ENCODE measurements around the gene UBE2G1. TPM values are rescaled to one million over a fixed set of nuclear protein-coding genes. Genes with fewer than 3 reads are reported as not detected.

UBE2G1 gene
- total and polyA plus RNA-seq, 11 donors = 19.4 to 125 (median 94.7) TPM

DNA sequence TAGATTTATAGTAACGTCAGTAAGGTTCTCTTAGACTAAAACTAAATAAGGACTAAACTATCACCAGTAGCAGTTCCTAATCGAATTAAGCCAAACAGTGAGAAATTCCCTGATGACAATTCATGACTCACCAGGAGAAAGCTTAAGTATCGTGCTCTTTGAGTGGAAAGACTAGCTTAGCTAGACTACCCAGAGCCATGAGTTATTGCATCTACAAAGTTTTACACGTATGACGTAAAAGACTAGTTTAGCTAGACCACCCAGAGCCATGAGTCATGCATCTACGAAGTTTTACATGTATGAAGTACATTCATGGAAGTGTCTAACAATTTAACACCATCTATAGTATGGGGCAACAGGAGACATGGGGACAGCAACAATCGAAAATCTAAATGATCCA is 36.6 kb downstream of the UBE2G1 start:
- no peak overlapping the region for H3K4me3 ChIP-seq
- no peak for TF ChIP-seq POLR2A (IDR thresholded peaks at IDR 0.05)
- TF ChIP-seq, protein P1, sequence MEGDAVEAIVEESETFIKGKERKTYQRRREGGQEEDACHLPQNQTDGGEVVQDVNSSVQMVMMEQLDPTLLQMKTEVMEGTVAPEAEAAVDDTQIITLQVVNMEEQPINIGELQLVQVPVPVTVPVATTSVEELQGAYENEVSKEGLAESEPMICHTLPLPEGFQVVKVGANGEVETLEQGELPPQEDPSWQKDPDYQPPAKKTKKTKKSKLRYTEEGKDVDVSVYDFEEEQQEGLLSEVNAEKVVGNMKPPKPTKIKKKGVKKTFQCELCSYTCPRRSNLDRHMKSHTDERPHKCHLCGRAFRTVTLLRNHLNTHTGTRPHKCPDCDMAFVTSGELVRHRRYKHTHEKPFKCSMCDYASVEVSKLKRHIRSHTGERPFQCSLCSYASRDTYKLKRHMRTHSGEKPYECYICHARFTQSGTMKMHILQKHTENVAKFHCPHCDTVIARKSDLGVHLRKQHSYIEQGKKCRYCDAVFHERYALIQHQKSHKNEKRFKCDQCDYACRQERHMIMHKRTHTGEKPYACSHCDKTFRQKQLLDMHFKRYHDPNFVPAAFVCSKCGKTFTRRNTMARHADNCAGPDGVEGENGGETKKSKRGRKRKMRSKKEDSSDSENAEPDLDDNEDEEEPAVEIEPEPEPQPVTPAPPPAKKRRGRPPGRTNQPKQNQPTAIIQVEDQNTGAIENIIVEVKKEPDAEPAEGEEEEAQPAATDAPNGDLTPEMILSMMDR (IDR thresholded peaks at IDR 0.05) = no peak
- peaks cover 0 to 51% (median 26%) of the 10 kb centered on the region in 12 donors for H3K4me1 ChIP-seq
- ATAC-seq (peak in 1 of 4 donors; percentile 13), DNase-seq (no peak)
- H3K27me3 ChIP-seq = no peaks in the 10 kb centered on the region
- intact Hi-C loops (cut with DNase I) = loop anchor here in 1 of 10 donors (5.0 kb wide), 1 partner anchor 32 kb away; no protein-coding TSS in a partner anchor
- peaks cover 0 to 12% (median 0%) of the 10 kb centered on the region in 12 donors for H3K9me3 ChIP-seq
- WGBS, 4 donors = 66 to 80% (median 76%) methylated on average over 7 of the region's 7 CpGs
- no peaks in the 10 kb centered on the region for H3K36me3 ChIP-seq
- no peak overlapping the region for H3K27ac ChIP-seq

DNA sequence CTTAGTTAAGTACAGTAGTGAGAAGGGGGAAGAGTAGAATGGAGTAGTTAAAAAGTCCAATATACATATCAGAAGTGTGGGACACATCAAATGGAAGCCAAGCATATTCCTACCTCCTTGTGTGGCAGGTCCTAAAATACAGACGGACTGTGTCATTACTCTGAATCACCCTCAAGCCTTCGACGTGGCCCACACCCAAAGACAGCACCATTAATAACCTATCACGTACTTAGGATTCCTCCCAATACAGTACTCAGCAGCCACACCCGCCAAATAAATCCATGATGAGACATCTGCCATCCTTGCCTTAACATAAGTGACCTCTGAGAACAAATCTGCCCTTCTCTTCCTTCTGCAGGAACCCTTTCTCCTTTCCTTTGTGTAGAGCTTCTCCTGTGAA is 38.9 kb downstream of the UBE2G1 start:
- peak in 1 of 5 donors; percentile 47 for DNase-seq
- TF ChIP-seq POLR2A (IDR thresholded peaks at IDR 0.05) = no peak
- TF ChIP-seq, protein P1 (IDR thresholded peaks at IDR 0.05) = no peak
- Histone ChIP-seq H3K27ac (peak overlapping the region in 3 of 12 donors; percentile 8 to 32 (median 23)), H3K36me3 (no peaks in the 10 kb centered on the region), H3K9me3 (peaks cover 0 to 12% (median 0%) of the 10 kb centered on the region in 12 donors), H3K4me1 (peaks cover 0 to 37% (median 19%) of the 10 kb centered on the region in 12 donors), H3K27me3 (no peaks in the 10 kb centered on the region), H3K4me3 (no peak overlapping the region)
- WGBS, 4 donors = 40 to 67% (median 61%) methylated on average over 5 of the region's 5 CpGs
- peak in 3 of 4 donors; percentile 53 to 94 (median 88) for ATAC-seq
- intact Hi-C loops (cut with DNase I) = loop anchor here in 1 of 10 donors (5.0 kb wide), 1 partner anchor 35 kb away; no protein-coding TSS in a partner anchor

DNA sequence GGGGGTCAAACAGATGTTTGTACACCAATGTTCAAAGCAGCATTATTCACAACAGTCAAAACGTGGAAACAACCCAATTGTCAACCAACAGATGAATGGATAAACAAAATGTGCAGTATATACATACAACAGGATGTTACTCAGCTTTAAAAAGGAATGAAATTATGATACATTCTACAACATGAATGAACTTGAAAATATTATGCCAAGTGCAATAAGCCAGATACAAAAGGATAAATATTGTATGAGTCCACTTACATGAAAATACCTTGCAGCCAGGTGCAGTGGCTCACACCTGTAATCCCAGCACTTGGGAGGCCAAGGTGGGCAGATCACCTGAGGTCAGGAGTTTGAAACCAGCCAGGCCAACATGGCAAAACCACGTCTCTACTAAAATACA is 39.9 kb downstream of the UBE2G1 start:
- Histone ChIP-seq H3K4me1 (peaks cover 0 to 34% (median 11%) of the 10 kb centered on the region in 12 donors), H3K27ac (no peak overlapping the region), H3K27me3 (no peaks in the 10 kb centered on the region), H3K9me3 (peaks cover 0 to 12% (median 0%) of the 10 kb centered on the region in 12 donors), H3K4me3 (no peak overlapping the region), H3K36me3 (no peaks in the 10 kb centered on the region)
- DNase-seq (no peak), ATAC-seq (no peak)
- intact Hi-C loops (cut with DNase I) = loop anchor here in 1 of 10 donors (5.0 kb wide), 1 partner anchor 36 kb away; no protein-coding TSS in a partner anchor
- TF ChIP-seq, protein P1 (IDR thresholded peaks at IDR 0.05) = no peak
- no peak for TF ChIP-seq POLR2A (IDR thresholded peaks at IDR 0.05)
- WGBS, 4 donors = 72 to 89% (median 85%) methylated on average over 2 of the region's 2 CpGs

DNA sequence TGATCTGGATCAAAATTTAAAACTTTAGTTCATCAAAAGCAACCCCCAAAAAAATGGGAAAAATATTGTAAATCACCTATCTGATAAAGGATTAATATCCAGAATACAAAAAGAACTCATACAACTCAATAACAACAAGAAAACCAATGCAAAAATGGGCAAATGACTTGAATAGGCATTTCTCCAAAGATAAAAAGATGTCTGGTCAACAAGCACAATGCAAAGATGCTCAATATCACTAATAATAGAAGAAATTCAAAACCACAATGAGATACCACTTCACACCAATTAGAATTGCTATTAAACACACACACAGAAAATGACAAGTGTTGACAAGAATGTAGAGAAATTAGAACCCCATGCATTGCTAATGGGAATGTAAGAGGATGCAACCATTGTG is 40.4 kb downstream of the UBE2G1 start:
- no peak overlapping the region for H3K27ac ChIP-seq
- peaks cover 0 to 12% (median 0%) of the 10 kb centered on the region in 12 donors for H3K9me3 ChIP-seq
- intact Hi-C loops (cut with DNase I) = loop anchor here in 1 of 10 donors (5.0 kb wide), 1 partner anchor 36 kb away; no protein-coding TSS in a partner anchor
- H3K36me3 ChIP-seq = no peaks in the 10 kb centered on the region
- no peak overlapping the region for H3K4me3 ChIP-seq
- H3K27me3 ChIP-seq = no peaks in the 10 kb centered on the region
- TF ChIP-seq POLR2A (IDR thresholded peaks at IDR 0.05) = no peak
- TF ChIP-seq, protein P1 (IDR thresholded peaks at IDR 0.05) = no peak
- ATAC-seq = no peak
- H3K4me1 ChIP-seq = peaks cover 0 to 31% (median 7%) of the 10 kb centered on the region in 12 donors
- DNase-seq = no peak
